Suppressor macrophage treated with lipopolysaccharide for 4 hours (primary cell): ENCODE measurements around the gene TRABD.
A peak's percentile ranks its signal among the peaks of the same experiment; 100 is the strongest.

Experiments
- DNase-seq: peaks from one replicate; pipeline ENCODE4 v3.0.0-alpha.2; 2020

The TRABD gene

DNA sequence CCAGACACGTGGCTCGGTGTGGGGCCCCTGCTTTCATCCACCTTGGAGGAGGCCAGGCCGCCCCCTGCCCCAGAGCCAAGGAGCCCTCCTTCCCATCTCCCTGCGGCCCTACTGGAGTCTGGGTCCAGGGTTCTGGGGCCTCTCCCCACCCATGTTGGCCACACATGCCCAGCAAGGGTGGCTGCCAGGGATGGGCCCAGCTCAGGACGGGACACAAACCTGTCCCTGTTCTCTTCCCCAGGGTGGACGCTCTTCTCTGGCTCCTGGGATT lies 10.6 kb upstream of the TRABD start:
- no peak for DNase-seq

DNA sequence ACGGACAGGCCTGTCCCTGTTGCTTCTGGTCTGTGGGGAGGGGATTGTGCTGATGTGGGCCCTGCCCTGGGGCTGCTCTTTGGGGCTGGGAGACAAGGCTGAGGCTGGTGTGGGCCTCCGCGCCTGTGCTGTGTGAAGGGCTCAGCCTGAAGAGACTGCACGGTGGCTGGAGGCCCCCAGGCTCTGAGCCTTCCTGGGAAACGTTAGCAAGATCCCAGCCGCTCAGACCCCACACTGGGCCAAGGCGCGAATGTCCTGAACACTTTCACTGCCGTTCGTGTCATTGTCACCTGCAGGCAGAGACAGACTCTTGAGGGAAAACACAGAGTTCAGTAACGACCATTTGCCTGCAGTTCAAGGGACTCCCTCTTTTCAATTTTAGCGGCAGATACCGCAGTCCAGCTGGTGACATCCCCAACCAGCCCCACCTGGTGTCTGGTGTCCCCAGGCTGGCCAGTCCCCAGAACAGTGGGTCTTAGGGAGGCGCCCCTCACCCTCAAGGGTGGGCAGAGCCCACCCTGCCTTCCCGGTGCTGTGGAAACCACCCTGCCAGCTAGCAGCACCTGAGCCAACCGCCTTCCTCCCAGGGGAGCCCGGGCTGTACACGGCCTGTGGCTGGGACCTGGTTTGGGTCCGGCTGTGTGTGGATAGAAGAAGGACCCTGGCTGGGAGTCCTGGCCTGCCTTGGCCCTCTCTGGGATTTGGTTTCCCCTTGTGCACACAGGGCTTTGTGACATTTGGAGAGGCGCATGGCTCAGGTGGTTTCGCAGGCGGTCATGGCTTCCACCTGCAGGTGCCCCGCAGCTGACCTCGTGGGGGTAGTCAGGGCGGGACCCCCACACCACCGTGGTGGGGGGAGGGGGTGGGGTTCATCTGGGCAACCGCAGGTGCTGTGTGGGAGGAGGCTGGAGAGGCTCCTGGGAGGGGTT lies 9.5 kb upstream of the TRABD start:
- no peak for DNase-seq

DNA sequence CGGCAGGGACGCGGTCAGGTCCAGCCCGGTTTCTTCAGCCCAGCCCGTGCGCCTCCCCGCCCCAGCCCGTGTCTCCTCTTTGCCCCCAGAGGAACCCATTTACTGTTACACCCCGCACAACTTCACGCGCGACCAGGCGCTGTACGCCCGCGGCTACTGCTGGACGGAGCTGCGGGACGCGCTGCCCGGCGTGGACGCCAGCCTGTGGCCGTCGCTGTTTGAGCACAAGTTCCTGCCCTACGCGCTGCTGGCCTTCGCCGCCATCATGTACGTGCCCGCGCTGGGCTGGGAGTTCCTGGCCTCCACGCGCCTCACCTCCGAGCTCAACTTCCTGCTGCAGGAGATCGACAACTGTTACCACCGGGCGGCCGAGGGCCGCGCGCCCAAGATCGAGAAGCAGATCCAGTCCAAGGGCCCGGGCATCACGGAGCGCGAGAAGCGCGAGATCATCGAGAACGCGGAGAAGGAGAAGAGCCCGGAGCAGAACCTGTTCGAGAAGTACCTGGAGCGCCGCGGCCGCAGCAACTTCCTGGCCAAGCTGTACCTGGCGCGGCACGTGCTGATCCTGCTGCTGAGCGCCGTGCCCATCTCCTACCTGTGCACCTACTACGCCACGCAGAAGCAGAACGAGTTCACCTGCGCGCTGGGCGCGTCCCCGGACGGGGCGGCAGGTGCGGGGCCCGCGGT lies 8.7 kb upstream of the TRABD start:
- DNase-seq: no peak

- DNase-seq: no peak
These were observed 7.9 kb upstream of the TRABD start for GRCh38 chr22:50177537-50178470.

DNA sequence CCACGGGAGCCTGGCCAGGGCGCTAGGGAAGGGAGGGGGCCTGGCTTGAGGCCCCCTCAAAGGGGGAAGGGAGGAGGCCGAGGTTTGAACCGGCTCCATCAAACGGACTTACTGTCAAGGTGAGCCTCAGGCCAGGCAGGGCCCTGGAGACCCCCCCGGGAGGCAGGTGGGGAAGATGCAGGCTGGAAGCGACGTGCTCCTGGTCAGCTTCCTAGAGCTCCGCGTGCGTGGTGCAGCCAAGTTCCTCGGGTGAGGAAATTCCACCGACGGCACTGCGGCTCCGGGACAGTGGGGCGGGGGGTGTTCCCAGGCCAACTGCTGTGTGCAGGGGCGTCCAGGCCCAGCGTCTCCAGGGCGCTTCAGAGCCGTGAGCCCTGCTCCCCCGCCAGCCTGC lies 7.2 kb upstream of the TRABD start:
- DNase-seq: no peak

GRCh38 chr22:50178871-50179869 lies 6.5 kb upstream of the TRABD start:
- no peak for DNase-seq

DNA sequence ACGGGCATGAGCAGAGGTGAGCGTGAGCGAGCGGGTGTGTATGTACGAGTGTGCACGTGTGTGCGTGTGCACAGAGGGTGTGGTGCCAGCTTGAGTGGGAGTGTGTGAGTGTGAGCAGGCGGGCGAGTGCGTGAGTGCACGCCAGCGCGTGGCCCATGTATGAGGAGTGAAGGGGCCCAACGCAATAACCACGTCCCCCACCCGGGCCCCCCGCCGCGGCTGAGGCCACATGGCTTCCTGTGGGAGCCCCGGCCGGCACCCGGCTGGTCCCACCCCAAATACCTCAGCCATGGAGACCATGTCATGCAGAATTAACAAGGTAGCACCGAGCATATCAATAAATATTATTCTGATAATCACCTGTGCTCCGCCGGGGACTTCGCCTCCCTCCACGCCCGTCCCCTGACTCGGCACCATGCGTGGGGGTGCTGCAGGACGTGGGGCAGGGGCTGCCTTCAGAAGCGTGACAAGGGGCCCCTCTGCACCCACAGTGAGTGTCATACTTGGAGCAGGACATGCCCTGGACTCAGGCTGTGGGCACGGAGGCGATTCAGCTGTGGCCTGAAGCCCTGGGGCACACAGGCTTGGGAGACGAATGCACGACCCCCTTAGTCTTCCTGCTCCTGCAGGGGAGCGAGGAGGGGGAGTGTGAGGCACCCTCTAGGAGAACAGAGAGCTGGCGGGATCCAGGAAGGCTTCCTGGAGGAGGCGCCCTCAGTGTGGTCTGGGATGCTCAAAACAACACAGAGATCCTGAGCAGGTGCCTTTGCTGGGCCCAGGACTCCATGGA lies 5.6 kb upstream of the TRABD start:
- DNase-seq: no peak

GRCh38 chr22:50180727-50181521 lies 4.8 kb upstream of the TRABD start:
- DNase-seq: no peak

GRCh38 chr22:50182176-50183081 lies 3.3 kb upstream of the TRABD start:
- DNase-seq: no peak

- DNase-seq: no peak
These were observed 2.4 kb upstream of the TRABD start for GRCh38 chr22:50183141-50183971.

DNA sequence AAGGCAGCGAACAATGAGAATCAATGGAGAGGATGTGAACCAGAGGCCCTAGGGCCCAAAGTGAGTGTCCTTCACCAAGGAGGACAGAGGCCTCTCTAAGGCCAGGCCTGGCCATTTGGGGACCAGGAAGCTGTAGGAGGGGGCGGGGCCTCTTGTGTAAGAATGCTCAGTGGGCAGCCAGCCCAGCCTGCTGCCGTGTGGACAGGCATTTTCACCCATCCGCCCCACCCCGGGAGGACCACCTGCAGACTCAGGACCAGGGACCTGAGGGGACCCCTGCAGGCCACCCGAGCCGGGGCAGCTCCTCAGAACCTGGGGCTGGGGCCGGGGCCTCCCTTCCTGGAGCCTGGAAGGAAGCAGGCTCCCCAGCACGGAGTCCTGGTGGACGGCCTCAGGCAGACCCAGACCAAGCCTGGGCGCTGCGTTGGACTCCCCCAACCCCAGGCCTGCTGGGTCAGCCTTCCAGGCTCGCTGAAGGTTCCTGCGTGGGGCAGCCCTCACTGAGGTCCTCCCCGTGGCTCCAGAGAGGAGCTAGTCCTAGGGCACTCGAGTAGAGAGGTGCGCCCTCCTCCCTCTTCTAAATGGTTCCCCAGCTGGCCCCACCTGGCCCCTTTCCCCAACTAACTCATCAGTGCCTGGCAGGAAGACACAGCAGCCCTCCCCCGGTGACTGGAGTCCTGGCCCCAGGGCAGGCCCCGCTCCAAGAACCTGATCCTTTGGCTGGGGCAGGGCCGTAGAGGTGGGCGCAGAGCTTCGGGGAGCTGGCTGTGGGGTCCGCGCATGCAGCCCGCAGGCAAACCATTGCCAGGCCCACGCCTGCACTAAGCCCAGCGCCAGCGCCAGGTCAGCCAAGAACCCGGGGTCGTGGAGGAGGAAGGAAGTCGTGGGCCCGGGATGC lies 1.5 kb upstream of the TRABD start:
- peak; percentile 57 for DNase-seq

DNA sequence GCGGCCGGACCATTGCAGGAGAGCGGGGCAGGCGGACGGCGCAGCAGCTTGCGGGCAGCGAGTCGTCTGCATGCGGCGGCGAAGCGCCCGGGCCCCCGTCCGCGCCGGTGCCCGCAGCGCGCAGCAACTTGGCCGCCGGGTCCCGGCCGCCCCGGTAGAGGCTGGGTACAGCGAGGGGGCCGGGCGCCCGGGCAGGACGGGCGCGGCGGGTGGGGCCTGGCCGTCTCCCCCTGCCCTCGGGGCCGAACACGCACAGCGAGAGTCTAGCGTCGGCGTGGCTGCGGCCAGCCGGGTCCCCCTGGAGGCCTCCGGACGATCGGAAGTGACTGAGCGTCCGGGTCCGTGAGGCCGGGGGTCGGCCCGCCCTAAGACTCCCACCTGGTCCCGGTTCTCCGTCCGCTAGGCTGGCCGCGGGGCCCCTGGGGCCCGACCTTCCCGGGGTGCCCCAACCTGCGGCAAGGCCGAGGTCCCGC lies 775 bp upstream of the TRABD start:
- DNase-seq: no peak

DNA sequence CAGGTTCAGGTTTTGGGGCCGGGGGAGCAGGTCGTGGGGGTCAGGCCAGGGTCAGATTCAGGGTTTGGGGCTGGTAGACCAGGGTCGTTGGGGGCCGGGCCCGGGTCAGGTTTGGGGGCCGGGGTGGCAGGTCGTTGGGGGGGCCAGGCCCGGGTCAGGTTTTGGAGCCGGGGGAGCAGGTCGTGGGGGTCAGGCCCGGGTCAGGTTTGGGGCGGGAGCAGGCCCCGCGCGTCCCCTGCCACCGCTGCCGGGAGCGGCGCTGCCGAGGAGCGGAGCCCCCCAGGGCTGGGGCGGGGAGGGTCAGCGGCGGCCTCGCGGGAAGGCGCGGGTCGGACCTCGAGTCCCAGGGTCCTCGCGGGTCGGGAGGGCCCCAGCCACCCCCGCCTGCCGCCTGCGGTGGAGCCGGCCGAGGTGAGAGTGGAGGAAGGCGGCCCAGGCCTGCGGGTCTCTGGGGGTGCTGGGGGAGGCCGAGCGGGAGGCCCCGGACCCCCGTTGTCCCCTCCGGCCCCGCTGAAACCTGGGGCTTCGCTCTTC lies 535 bp downstream of the TRABD start:
- no peak for DNase-seq

DNA sequence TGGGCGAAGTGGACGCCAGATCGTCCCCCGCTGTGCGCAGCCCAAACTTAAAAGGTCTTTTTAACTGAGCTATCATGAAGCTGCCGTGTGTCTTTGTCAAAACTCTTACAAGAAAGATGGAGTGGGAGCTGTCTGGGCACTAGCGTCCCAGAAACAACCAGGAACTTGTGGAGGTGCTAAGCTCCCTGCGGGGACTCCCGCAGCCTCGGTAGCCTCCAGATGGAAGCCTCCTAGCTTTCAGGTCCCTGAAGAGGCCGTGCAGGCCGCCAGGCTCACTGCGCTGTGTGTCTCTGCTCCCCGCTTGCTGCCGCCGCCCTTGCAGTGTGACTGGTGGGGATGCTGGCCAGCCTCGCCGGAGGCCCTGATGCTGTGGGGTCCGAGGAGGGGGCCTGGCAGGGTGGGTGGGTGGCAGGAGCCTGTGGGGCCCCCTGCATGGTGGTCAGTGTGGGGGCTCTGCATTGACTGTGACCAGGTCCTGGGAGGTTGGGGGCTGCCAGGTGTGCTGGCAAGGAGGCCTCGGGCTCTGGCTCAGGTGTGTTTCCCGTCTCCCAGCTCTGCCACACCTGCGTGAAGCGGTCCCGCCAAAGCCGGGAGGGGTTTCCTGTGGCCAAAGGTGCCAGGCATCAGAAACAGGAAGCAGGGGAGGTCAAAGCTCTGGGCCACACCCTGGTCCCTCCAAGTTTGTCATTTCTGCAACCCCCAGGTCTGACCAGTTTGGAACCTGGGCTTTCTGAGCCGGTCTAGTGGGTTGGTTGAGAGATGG lies 1.2 kb downstream of the TRABD start:
- DNase-seq: no peak

DNA sequence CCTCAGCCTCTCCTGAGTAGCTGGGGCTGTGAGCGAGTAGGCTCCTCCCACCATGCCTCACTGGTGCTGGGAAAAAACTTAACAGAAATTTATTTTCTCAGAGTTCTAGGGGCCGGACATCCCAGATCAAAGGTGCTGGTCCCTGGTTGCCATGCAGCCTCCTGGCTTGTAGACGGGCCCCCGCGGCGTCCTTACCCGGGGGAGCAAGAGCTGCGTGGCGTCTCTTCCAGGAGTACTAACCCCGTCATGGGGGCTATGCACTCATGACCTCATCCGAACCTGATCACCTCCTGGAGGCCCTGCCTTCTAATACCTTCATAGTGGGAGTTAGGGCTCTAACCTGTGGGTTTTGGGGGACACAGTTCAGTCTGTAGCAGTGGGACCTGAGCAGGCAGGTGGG lies 2.6 kb downstream of the TRABD start:
- DNase-seq: no peak
